Measurements from ENCODE around the gene PKP3. TPM values are rescaled to one million over a fixed set of nuclear protein-coding genes. Genes with fewer than 3 reads are reported as not detected.

Gene PKP3
- total and polyA plus RNA-seq, 9 of the 15 experiments (the other 6 are each of a cell fraction or from before 2014, with no cell fraction given): 0.11 to 110 (median 30.7) TPM

GRCh38 chr11:444396-445144, 50.6 kb downstream of the PKP3 start (continued):
- TF ChIP-seq REST (IDR thresholded peaks at IDR 0.05; ENCODE audit: borderline replicate concordance): no peak
- TF ChIP-seq REST (CRISPR knock-in tag; IDR thresholded peaks at IDR 0.05; ENCODE audit: low read depth): no peak
- TF ChIP-seq EGR1 (conservative IDR thresholded peaks at IDR 0.05): peak; percentile 69
- no peak for TF ChIP-seq GATAD2A (IDR thresholded peaks at IDR 0.05)
- TF ChIP-seq RNF219 (CRISPR knock-in tag; IDR thresholded peaks at IDR 0.05): no peak
- no peak for TF ChIP-seq RBFOX2 (IDR thresholded peaks at IDR 0.05; ENCODE audit: low read depth, low read length)
- TF ChIP-seq TEAD1 (CRISPR knock-in tag; IDR thresholded peaks at IDR 0.05): no peak
- no peak for TF ChIP-seq POLR2AphosphoS5 (IDR thresholded peaks at IDR 0.05; ENCODE audit: control insufficient read depth, insufficient read depth, low read depth, low read length)
- no peak for TF ChIP-seq TCF3 (CRISPR knock-in tag; IDR thresholded peaks at IDR 0.05)
- TF ChIP-seq GATAD2B (IDR thresholded peaks at IDR 0.05; ENCODE audit: borderline replicate concordance): no peak
- no peak for TF ChIP-seq SMARCC2 (IDR thresholded peaks at IDR 0.05; ENCODE audit: low read depth)
- TF ChIP-seq NCOA6 (IDR thresholded peaks at IDR 0.05): no peak
- peak; percentile 31; the same call in 1 of the 2 replicates for TF ChIP-seq PHF8 (IDR thresholded peaks at IDR 0.05; ENCODE audit: borderline replicate concordance, low read length)
- peak; percentile 36; the same call in 1 of the 2 replicates for TF ChIP-seq MAFF (IDR thresholded peaks at IDR 0.05; ENCODE audit: low read length)
- TF ChIP-seq UBTF (IDR thresholded peaks at IDR 0.05; ENCODE audit: borderline replicate concordance in 1 of 2, low read depth in 2 of 2, low read length in 2 of 2): peak in 1 of 2 experiments; percentile 70; a peak in 1 of 4 replicates
- TF ChIP-seq ZNF551 (CRISPR knock-in tag; IDR thresholded peaks at IDR 0.05): no peak

All from K562 (cell line).